NT2/D1 (cell line): Measurements from ENCODE around the gene PIGS.

ENCODE experiments used
- SUZ12 ChIP-seq: IDR thresholded peaks from 2 replicates; pipeline ENCODE4 v1.6.1; 2011; ENCODE audit not compliant: insufficient read length, insufficient read depth; ENCODE audit errors: extremely low read depth
- ZNF274 ChIP-seq: IDR thresholded peaks from 2 replicates; pipeline ENCODE4 v1.6.1; 2011; ENCODE audit warnings: mild to moderate bottlenecking, low read depth, low read length

GRCh38 chr17:28555022-28555421 lies 16.3 kb downstream of the PIGS start:
- TF ChIP-seq SUZ12 (no peak), ZNF274 (no peak)
